CD4-positive, alpha-beta memory T cell (primary cell): ENCODE measurements around the gene DOK6. TPM values are rescaled to one million over a fixed set of nuclear protein-coding genes. Genes with fewer than 3 reads are reported as not detected.

Experiments used
- CTCF ChIA-PET: fragments of 350-600 bp; sonication (Branson Sonifier 250); formaldehyde crosslinking; loops from one replicate; lab custom pipeline; 2021; ENCODE audit warnings: inconsistent platforms; ENCODE audit not compliant: partially characterized antibody; lab: Charles Lee
- POLR2A ChIA-PET: fragments of 350-600 bp; sonication (Branson Sonifier 250); formaldehyde crosslinking; loops from one replicate; lab custom pipeline; 2021; ENCODE audit not compliant: partially characterized antibody; lab: Charles Lee
- DNase-seq, 5 donors: peaks; one replicate each; pipeline versions ENCODE4 v3.0.0 to v3.0.0-alpha.2; 2020 to 2022; ENCODE audit warnings: mixed read lengths in 1 of 5
- H3K27ac ChIP-seq: one replicate; pipeline ENCODE4 v1.7.0; 2013; ENCODE audit warnings: low read depth, low read length
- H3K27me3 ChIP-seq: 2 replicates; pipeline ENCODE4 v1.7.0; 2013; ENCODE audit warnings: mild to moderate bottlenecking, low read length, moderate library complexity; ENCODE audit not compliant: insufficient read depth
- H3K36me3 ChIP-seq: 2 replicates; pipeline ENCODE4 v1.7.0; 2013; ENCODE audit warnings: mild to moderate bottlenecking, low read length, moderate library complexity; ENCODE audit not compliant: insufficient read depth
- H3K4me1 ChIP-seq: 2 replicates; pipeline ENCODE4 v1.7.0; 2013; ENCODE audit warnings: mild to moderate bottlenecking, low read length, moderate library complexity; ENCODE audit not compliant: insufficient read depth
- H3K4me3 ChIP-seq, 2 donors: one replicate each; pipeline ENCODE4 v1.7.0; 2013; ENCODE audit warnings: low read length in 2 of 2, mild to moderate bottlenecking in 1 of 2
- H3K9me3 ChIP-seq, 2 donors: one replicate each; pipeline ENCODE4 v1.7.0; 2013; ENCODE audit warnings: low read length in 2 of 2, control low read depth in 1 of 2; ENCODE audit not compliant: control insufficient read depth in 1 of 2
- H3K27ac Mint-ChIP-seq, 7 donors: one replicate each; pipeline ENCODE4 v1.8.0; 2020 to 2021; ENCODE audit warnings: mixed read lengths in 7 of 7, mild to moderate bottlenecking in 6 of 7, inconsistent platforms in 3 of 7, moderate library complexity in 3 of 7
- H3K27me3 Mint-ChIP-seq, 2 donors: one replicate each; pipeline ENCODE4 v1.8.0; 2020 to 2021; ENCODE audit warnings: mixed read lengths in 2 of 2
- H3K36me3 Mint-ChIP-seq, 2 donors: one replicate each; pipeline ENCODE4 v1.8.0; 2020 to 2021; ENCODE audit warnings: mixed read lengths in 2 of 2, inconsistent platforms in 1 of 2, mild to moderate bottlenecking in 1 of 2
- H3K4me1 Mint-ChIP-seq, 4 donors: one replicate each; pipeline ENCODE4 v1.8.0; 2020 to 2021; ENCODE audit warnings: mixed read lengths in 4 of 4, mild to moderate bottlenecking in 1 of 4
- H3K4me3 Mint-ChIP-seq, 8 donors: one replicate each; pipeline ENCODE4 v1.8.0; 2020 to 2021; ENCODE audit warnings: mixed read lengths in 8 of 8, mild to moderate bottlenecking in 7 of 8, moderate library complexity in 6 of 8, inconsistent platforms in 3 of 8
- H3K9me3 Mint-ChIP-seq, 8 donors: one replicate each; pipeline ENCODE4 v1.8.0; 2020 to 2021; ENCODE audit warnings: mixed read lengths in 8 of 8, mild to moderate bottlenecking in 5 of 8, inconsistent platforms in 3 of 8, moderate library complexity in 1 of 8
- intact Hi-C: fragments of 100-400 bp; cut with micrococcal nuclease; formaldehyde crosslinking; loops from one replicate; pipeline ENCODE4 v1.15.1; 2023
- polyA plus RNA-seq, 2 donors: library from polyadenylated mRNA; unstranded; fragments of 300-500 nt; fragmentation: Illumina TruSeq; gene quantifications; one replicate each; pipeline ENCODE4 v1.2.3, GENCODE V29; 2021
- total RNA-seq, 2 experiments: library from RNA; stranded (reverse); gene quantifications; one replicate each; pipeline ENCODE4 v1.2.3, GENCODE V29; 2021

The DOK6 gene
- total and polyA plus RNA-seq, 4 experiments from 2014 or later: 0.04 to 0.15 TPM; not detected in 2

DNA sequence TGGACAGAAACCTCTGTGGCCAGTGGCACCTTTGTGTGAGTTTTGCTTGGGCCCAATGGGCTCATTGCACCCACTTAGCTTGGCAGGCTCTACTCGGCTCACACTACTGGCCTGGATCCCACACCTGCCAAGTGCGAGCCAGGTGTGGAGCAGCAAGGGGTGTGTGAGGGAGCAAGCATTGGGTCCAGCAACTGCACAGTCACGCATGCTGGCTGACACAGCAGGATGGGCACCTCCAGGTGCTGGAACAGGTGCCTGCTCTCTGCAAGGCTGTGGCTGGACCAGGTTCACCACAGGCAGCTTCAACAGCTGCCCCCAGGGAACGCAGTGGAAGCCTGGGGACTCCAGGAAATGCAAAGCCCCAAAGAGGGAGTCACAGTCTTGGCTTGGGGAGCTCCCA, 94.2 kb downstream of the DOK6 start:
- POLR2A ChIA-PET: no interaction called here

DNA sequence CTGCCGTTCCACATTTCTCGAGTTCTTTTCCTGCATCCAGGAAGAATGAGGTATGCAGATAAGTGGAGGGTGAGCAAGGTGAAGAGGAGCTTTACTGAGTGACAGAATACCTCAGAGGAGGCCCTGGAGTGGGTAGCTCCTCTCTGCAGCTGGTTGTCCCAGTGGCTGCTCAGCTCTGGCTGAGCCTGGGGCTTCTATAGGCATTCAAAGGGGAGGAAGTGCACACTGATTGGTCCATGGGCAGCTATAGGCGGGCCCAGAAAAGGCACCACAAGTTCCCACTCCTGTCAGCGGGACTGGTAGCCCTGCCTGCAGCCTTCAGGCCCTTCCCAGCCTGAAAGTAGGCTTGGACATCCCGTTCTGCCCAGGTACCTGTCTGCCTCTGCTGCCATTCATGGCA, 94.7 kb downstream of the DOK6 start:
- Mint-ChIP-seq H3K27me3 (peaks cover 3 to 4% of the 10 kb centered on the region in 2 donors), H3K9me3 (peaks cover 0 to 3% (median 0%) of the 10 kb centered on the region in 8 donors), H3K36me3 (no peaks in the 10 kb centered on the region), H3K4me1 (no peaks in the 10 kb centered on the region), H3K4me3 (no peak overlapping the region), H3K27ac (no peak overlapping the region)
- ChIA-PET CTCF (no interaction called here), POLR2A (no interaction called here)
- H3K27ac ChIP-seq: no peak overlapping the region
- H3K27me3 ChIP-seq: no peaks in the 10 kb centered on the region
- no peaks in the 10 kb centered on the region for H3K36me3 ChIP-seq
- no peak overlapping the region for H3K4me3 ChIP-seq
- no peak for DNase-seq
- H3K9me3 ChIP-seq: no peaks in the 10 kb centered on the region
- intact Hi-C loops: no loop called here
- H3K4me1 ChIP-seq: no peaks in the 10 kb centered on the region

More for the DNA sequence above, 94.2 kb downstream of the DOK6 start:
- H3K27me3 ChIP-seq: no peaks in the 10 kb centered on the region
- no peaks in the 10 kb centered on the region for H3K36me3 Mint-ChIP-seq
- H3K4me1 Mint-ChIP-seq: no peaks in the 10 kb centered on the region
- H3K4me1 ChIP-seq: no peaks in the 10 kb centered on the region
- H3K27ac ChIP-seq: no peak overlapping the region
- H3K4me3 ChIP-seq: no peak overlapping the region
- no peak overlapping the region for H3K27ac Mint-ChIP-seq
- H3K36me3 ChIP-seq: no peaks in the 10 kb centered on the region
- H3K4me3 Mint-ChIP-seq: no peak overlapping the region
- peaks cover 0 to 3% (median 0%) of the 10 kb centered on the region in 8 donors for H3K9me3 Mint-ChIP-seq
- CTCF ChIA-PET: no interaction called here
- peaks cover 3% of the 10 kb centered on the region in 2 donors for H3K27me3 Mint-ChIP-seq
- DNase-seq: no peak
- no peaks in the 10 kb centered on the region for H3K9me3 ChIP-seq
- intact Hi-C loops: no loop called here

- Mint-ChIP-seq H3K27me3 (peaks cover 3 to 4% of the 10 kb centered on the region in 2 donors), H3K36me3 (no peaks in the 10 kb centered on the region), H3K9me3 (peaks cover 0 to 3% (median 0%) of the 10 kb centered on the region in 8 donors), H3K27ac (no peak overlapping the region), H3K4me3 (no peak overlapping the region), H3K4me1 (no peaks in the 10 kb centered on the region)
- Histone ChIP-seq H3K27me3 (no peaks in the 10 kb centered on the region), H3K4me1 (no peaks in the 10 kb centered on the region), H3K4me3 (no peak overlapping the region), H3K27ac (no peak overlapping the region), H3K36me3 (no peaks in the 10 kb centered on the region), H3K9me3 (no peaks in the 10 kb centered on the region)
- CTCF ChIA-PET: no interaction called here
- intact Hi-C loops: no loop called here
- POLR2A ChIA-PET: no interaction called here
- no peak for DNase-seq
Observed at GRCh38 chr18:69495841-69496533, 95.3 kb downstream of the DOK6 start.

DNA sequence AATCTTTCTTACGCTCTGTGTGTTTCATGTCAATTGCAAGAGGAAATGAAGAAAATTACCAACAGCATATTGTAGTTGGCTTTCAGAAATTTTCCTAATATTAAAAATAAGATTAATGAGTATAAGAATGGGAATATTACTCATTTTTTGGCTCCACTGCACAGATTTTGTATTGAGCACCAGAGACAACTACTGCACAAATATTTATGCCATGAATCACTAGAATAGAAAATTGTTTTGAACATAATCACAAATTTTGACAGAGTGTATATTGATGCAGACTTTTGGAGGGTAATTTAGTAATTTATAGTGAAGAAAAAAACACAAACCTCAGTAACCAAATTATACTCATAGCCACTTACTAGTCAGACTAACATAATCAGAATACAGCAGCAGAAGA, 118.3 kb downstream of the DOK6 start:
- Mint-ChIP-seq H3K4me1 (peaks cover 0 to 1% (median 0%) of the 10 kb centered on the region in 4 donors), H3K9me3 (no peaks in the 10 kb centered on the region), H3K27ac (no peak overlapping the region), H3K4me3 (no peak overlapping the region), H3K36me3 (no peaks in the 10 kb centered on the region), H3K27me3 (peaks cover 2 to 3% of the 10 kb centered on the region in 2 donors)
- H3K27me3 ChIP-seq: no peaks in the 10 kb centered on the region
- ChIA-PET POLR2A (no interaction called here), CTCF (no interaction called here)
- no peak overlapping the region for H3K27ac ChIP-seq
- intact Hi-C loops: no loop called here
- H3K4me3 ChIP-seq: no peak overlapping the region
- DNase-seq: no peak
- H3K36me3 ChIP-seq: no peaks in the 10 kb centered on the region
- no peaks in the 10 kb centered on the region for H3K9me3 ChIP-seq
- no peaks in the 10 kb centered on the region for H3K4me1 ChIP-seq

GRCh38 chr18:69523582-69523981, 122.9 kb downstream of the DOK6 start:
- ChIA-PET CTCF (no interaction called here), POLR2A (no interaction called here)
- no peaks in the 10 kb centered on the region for H3K36me3 ChIP-seq
- no peak for DNase-seq
- no peak overlapping the region for H3K27ac Mint-ChIP-seq
- no peaks in the 10 kb centered on the region for H3K36me3 Mint-ChIP-seq
- H3K4me1 ChIP-seq: no peaks in the 10 kb centered on the region
- no peak overlapping the region for H3K4me3 ChIP-seq
- H3K9me3 Mint-ChIP-seq: no peaks in the 10 kb centered on the region
- no peaks in the 10 kb centered on the region for H3K27me3 ChIP-seq
- intact Hi-C loops: no loop called here
- H3K27me3 Mint-ChIP-seq: peaks cover 1 to 4% of the 10 kb centered on the region in 2 donors
- H3K4me3 Mint-ChIP-seq: no peak overlapping the region
- H3K9me3 ChIP-seq: no peaks in the 10 kb centered on the region
- no peaks in the 10 kb centered on the region for H3K4me1 Mint-ChIP-seq
- H3K27ac ChIP-seq: no peak overlapping the region

DNA sequence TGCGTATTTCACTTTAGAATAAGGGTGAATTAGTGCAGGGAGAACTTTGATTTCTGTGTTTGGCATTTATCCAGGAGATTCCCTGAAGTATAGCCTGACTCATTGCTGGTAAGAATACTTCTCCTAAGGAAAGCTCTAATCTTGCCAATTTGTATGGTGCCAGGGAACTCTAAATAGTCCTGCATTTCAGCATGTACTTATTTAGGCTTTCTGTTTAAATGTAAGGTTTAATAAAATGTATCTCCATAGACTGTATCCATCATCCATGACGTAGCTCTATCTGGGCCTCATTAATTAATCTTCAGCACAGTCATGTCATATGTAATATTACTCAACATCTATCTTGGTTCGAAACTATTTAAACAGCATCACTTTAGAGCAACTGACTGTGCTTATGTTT, 127.7 kb downstream of the DOK6 start:
- no peaks in the 10 kb centered on the region for H3K4me1 Mint-ChIP-seq
- H3K4me3 Mint-ChIP-seq: no peak overlapping the region
- Histone ChIP-seq H3K27ac (no peak overlapping the region), H3K36me3 (no peaks in the 10 kb centered on the region), H3K9me3 (no peaks in the 10 kb centered on the region), H3K4me1 (no peaks in the 10 kb centered on the region), H3K4me3 (no peak overlapping the region), H3K27me3 (no peaks in the 10 kb centered on the region)
- peaks cover 2 to 4% of the 10 kb centered on the region in 2 donors for H3K27me3 Mint-ChIP-seq
- no peaks in the 10 kb centered on the region for H3K36me3 Mint-ChIP-seq
- no peak overlapping the region for H3K27ac Mint-ChIP-seq
- CTCF ChIA-PET: no interaction called here
- H3K9me3 Mint-ChIP-seq: no peaks in the 10 kb centered on the region
- no peak for DNase-seq
- POLR2A ChIA-PET: no interaction called here
- intact Hi-C loops: no loop called here

DNA sequence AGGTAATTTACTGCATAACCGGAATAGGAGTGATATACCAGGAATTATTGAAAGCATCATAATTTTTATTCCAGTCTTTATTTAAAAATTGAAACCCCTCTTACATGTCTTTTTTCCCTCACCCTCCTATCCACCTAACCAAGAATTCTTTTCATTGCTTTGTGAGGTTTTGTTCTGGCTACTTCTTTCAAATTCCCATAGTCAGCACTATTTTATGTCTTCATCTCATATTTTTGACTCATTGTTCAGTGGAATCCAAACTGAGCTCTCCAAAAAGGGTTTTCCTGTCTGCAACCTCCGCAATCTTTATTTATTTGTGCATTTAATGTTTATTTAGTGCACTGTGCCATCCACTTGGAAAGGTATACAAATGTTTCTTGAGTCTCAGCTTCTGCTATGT, 128.5 kb downstream of the DOK6 start:
- H3K36me3 ChIP-seq: no peaks in the 10 kb centered on the region
- DNase-seq: no peak
- no peaks in the 10 kb centered on the region for H3K9me3 ChIP-seq
- intact Hi-C loops: no loop called here
- Mint-ChIP-seq H3K27ac (no peak overlapping the region), H3K36me3 (no peaks in the 10 kb centered on the region), H3K27me3 (peaks cover 2 to 4% of the 10 kb centered on the region in 2 donors), H3K4me1 (no peaks in the 10 kb centered on the region), H3K4me3 (no peak overlapping the region), H3K9me3 (no peaks in the 10 kb centered on the region)
- no peak overlapping the region for H3K4me3 ChIP-seq
- POLR2A ChIA-PET: no interaction called here
- H3K27me3 ChIP-seq: no peaks in the 10 kb centered on the region
- H3K4me1 ChIP-seq: no peaks in the 10 kb centered on the region
- CTCF ChIA-PET: no interaction called here
- no peak overlapping the region for H3K27ac ChIP-seq
